Activated CD4-positive, alpha-beta memory T cell treated with anti-CD3 and anti-CD28 coated beads for 36 hours (primary cell): ENCODE measurements around the gene ACTL7B. TPM values are rescaled to one million over a fixed set of nuclear protein-coding genes. Genes with fewer than 3 reads are reported as not detected.

ENCODE experiments used
- CTCF ChIA-PET: fragments of 350-600 bp; sonication (Branson Sonifier 250); formaldehyde crosslinking; loops from one replicate; lab custom pipeline; 2021; ENCODE audit warnings: antibody characterized with exemption, inconsistent platforms; lab: Charles Lee
- POLR2A ChIA-PET: fragments of 350-600 bp; sonication (Branson Sonifier 250); formaldehyde crosslinking; loops from one replicate; lab custom pipeline; 2021; ENCODE audit warnings: antibody characterized with exemption; lab: Charles Lee
- DNase-seq: peaks from one replicate; pipeline ENCODE4 v3.0.0-alpha.2; 2020
- H3K27ac Mint-ChIP-seq: one replicate; pipeline ENCODE4 v1.8.0; 2021; ENCODE audit warnings: mixed read lengths
- H3K27me3 Mint-ChIP-seq: one replicate; pipeline ENCODE4 v1.8.0; 2021; ENCODE audit warnings: mixed read lengths
- H3K36me3 Mint-ChIP-seq: one replicate; pipeline ENCODE4 v1.8.0; 2021; ENCODE audit warnings: mixed read lengths
- H3K4me1 Mint-ChIP-seq: one replicate; pipeline ENCODE4 v1.8.0; 2021; ENCODE audit warnings: low read depth, mixed read lengths
- H3K4me3 Mint-ChIP-seq: one replicate; pipeline ENCODE4 v1.8.0; 2021; ENCODE audit warnings: mild to moderate bottlenecking, mixed read lengths
- H3K9me3 Mint-ChIP-seq: one replicate; pipeline ENCODE4 v1.8.0; 2021; ENCODE audit warnings: mixed read lengths
- intact Hi-C: fragments of 100-400 bp; cut with micrococcal nuclease; formaldehyde crosslinking; loops from one replicate; pipeline ENCODE4 v1.15.1; 2023
- total RNA-seq, 2 experiments: library from RNA; stranded (reverse); gene quantifications; one replicate each; pipeline ENCODE4 v1.2.3, GENCODE V29; 2021

The ACTL7B gene
- total RNA-seq, 2 experiments from 2014 or later: not detected

GRCh38 chr9:108885643-108886348 is 30.0 kb upstream of the ACTL7B start:
- Mint-ChIP-seq H3K4me3 (no peak overlapping the region), H3K27me3 (no peaks in the 10 kb centered on the region), H3K4me1 (peaks cover 17% of the 10 kb centered on the region), H3K36me3 (peaks cover 33% of the 10 kb centered on the region), H3K9me3 (no peaks in the 10 kb centered on the region), H3K27ac (peak overlapping the region; percentile 44)
- POLR2A ChIA-PET: no interaction called here
- CTCF ChIA-PET: interaction anchor here (0.6 to 1.1 kb wide), 3 partner anchors 12 to 1593 kb away, joined by 3 to 4 read pairs (median 3); no protein-coding TSS in a partner anchor
- DNase-seq: peak; percentile 73
- intact Hi-C loops: loop anchor here (1.0 to 5.0 kb wide), 5 partner anchors 49 to 527 kb away; partner anchors contain the start of genes ABITRAM, CTNNAL1 and ELP1

DNA sequence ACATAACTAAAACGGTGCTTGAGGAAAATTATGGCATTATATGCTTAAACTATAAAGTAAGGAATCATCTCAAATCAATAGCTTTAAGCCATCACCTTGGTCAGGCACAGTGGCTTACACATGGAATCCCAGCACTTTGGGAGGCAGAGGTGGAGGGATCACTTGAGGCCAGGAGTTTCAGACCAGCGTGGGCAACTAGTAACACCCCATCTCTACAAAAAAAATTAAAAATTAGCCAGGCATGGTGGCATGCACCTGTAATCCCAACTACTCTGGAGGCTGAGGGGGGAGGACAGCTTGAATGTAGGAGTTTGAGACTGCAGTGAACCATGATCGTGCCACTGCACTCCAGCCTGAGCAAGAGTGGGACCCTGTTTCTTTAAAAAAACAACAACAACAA is 28.9 kb upstream of the ACTL7B start:
- POLR2A ChIA-PET: no interaction called here
- no peaks in the 10 kb centered on the region for H3K9me3 Mint-ChIP-seq
- intact Hi-C loops: loop anchor here (2.0 to 5.0 kb wide), 3 partner anchors 128 to 528 kb away; partner anchors contain the start of gene CTNNAL1
- no peaks in the 10 kb centered on the region for H3K27me3 Mint-ChIP-seq
- no peak overlapping the region for H3K27ac Mint-ChIP-seq
- no peak overlapping the region for H3K4me3 Mint-ChIP-seq
- H3K4me1 Mint-ChIP-seq: peaks cover 17% of the 10 kb centered on the region
- H3K36me3 Mint-ChIP-seq: peaks cover 32% of the 10 kb centered on the region
- CTCF ChIA-PET: no interaction called here
- DNase-seq: no peak

DNA sequence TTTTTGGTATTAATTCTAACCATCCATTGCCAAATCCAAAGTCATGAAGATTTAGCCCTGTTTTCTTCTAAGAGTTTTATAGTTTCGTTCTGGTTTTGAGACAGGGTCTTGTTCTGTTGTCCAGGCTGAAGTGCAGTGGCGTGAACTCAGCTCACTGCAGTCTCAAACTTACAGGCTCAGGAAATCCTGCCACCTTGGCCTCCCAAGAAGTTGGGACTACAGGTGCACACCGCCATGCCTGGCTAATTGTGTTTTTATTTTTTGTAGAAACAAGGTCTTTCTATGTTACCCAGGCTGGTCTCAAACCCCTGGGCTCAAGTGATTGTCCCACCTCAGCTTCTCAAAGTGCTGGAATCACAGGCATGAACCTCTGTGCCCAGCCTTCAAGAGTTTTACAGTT is 27.3 kb upstream of the ACTL7B start:
- intact Hi-C loops: no loop called here
- Mint-ChIP-seq H3K27me3 (no peaks in the 10 kb centered on the region), H3K4me3 (no peak overlapping the region), H3K27ac (no peak overlapping the region), H3K9me3 (no peaks in the 10 kb centered on the region), H3K36me3 (peaks cover 34% of the 10 kb centered on the region), H3K4me1 (peaks cover 17% of the 10 kb centered on the region)
- POLR2A ChIA-PET: no interaction called here
- CTCF ChIA-PET: interaction anchor here (0.7 kb wide), 2 partner anchors 225 to 303 kb away, joined by 3 to 4 read pairs; no protein-coding TSS in a partner anchor
- no peak for DNase-seq

DNA sequence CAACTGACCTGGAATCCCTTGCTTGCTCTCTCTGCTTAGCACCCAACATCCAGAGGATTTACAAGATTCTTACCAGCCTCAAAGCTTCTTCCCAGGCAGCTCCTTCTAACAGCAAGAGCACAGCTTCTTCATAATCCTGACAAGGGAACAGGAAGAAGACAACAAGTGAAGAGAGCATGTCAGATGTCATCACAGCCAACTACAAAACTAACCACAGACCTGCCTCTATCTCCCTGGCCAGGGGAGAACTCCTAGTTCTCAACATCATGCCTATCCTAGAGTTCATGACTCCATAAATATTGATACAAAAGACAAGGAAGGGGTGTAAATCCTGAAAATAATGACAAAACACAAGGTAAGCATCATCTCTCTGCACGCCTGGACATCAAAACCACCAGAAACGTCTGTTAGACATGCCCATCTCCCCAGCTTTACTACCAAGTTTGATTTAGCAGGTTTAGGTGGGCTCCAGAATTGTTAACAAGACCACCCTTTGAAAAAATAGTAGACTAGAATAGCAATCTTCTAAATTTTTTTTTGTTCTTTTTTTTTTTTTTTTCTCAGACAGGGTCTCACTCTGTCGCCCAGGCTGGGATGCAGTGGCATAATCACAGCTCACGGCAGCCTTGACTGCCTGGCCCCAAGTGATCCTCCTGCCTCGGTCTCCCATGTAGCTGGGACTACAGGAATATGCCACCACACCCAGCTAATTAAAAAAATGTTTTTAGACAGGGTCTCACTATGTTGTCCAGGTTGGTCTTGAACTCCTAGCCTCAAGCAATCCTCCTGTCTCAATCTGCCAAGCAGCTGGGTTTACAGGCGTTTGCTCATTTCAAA is 26.5 kb upstream of the ACTL7B start:
- Mint-ChIP-seq H3K9me3 (no peaks in the 10 kb centered on the region), H3K36me3 (peaks cover 37% of the 10 kb centered on the region), H3K4me1 (peaks cover 17% of the 10 kb centered on the region), H3K4me3 (no peak overlapping the region), H3K27me3 (no peaks in the 10 kb centered on the region), H3K27ac (no peak overlapping the region)
- POLR2A ChIA-PET: no interaction called here
- no peak for DNase-seq
- intact Hi-C loops: no loop called here
- CTCF ChIA-PET: no interaction called here

DNA sequence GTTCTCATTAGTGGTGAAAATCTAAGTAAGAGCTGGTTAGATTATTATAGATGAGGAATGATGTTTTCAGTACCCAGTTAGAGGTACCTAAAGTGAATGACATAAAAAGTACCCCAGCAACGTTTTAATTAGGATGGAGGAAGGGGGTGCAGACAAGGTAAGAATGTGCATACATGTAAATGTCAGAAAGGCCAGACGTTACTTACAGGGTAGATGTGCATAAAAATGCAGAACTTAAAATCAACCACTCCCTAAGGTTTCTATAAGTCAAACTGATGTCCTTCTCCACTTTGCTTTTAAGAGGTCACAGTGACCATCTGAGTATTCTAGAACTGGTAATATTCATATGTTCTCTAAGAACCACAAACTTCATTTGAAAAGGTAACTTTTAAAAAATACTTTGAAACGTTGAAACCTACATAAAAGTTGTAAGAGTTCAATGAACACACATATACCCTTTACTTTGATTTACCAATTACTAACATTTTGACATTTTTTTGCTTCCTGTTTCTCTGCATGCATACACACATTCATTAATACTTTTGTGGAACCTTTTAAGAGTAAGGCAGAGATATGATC is 25.0 kb upstream of the ACTL7B start:
- Mint-ChIP-seq H3K27me3 (no peaks in the 10 kb centered on the region), H3K9me3 (no peaks in the 10 kb centered on the region), H3K4me3 (no peak overlapping the region), H3K4me1 (peaks cover 8% of the 10 kb centered on the region), H3K36me3 (peaks cover 42% of the 10 kb centered on the region), H3K27ac (no peak overlapping the region)
- DNase-seq: no peak
- ChIA-PET CTCF (no interaction called here), POLR2A (no interaction called here)
- intact Hi-C loops: no loop called here

GRCh38 chr9:108877524-108877923 is 21.7 kb upstream of the ACTL7B start:
- Mint-ChIP-seq H3K36me3 (peaks cover 64% of the 10 kb centered on the region), H3K4me3 (no peak overlapping the region), H3K27me3 (no peaks in the 10 kb centered on the region), H3K27ac (no peak overlapping the region), H3K4me1 (no peaks in the 10 kb centered on the region), H3K9me3 (no peaks in the 10 kb centered on the region)
- ChIA-PET CTCF (interaction anchor here (0.8 kb wide), 1 partner anchor 13 kb away, joined by 3 read pairs; no protein-coding TSS in a partner anchor), POLR2A (no interaction called here)
- DNase-seq: no peak
- intact Hi-C loops: no loop called here

GRCh38 chr9:108876425-108876824 is 20.6 kb upstream of the ACTL7B start:
- H3K27ac Mint-ChIP-seq: no peak overlapping the region
- H3K4me3 Mint-ChIP-seq: no peak overlapping the region
- H3K27me3 Mint-ChIP-seq: no peaks in the 10 kb centered on the region
- CTCF ChIA-PET: interaction anchor here (0.8 kb wide), 1 partner anchor 14 kb away, joined by 3 read pairs; no protein-coding TSS in a partner anchor
- POLR2A ChIA-PET: no interaction called here
- intact Hi-C loops: no loop called here
- peaks cover 69% of the 10 kb centered on the region for H3K36me3 Mint-ChIP-seq
- no peak for DNase-seq
- no peaks in the 10 kb centered on the region for H3K9me3 Mint-ChIP-seq
- H3K4me1 Mint-ChIP-seq: no peaks in the 10 kb centered on the region

DNA sequence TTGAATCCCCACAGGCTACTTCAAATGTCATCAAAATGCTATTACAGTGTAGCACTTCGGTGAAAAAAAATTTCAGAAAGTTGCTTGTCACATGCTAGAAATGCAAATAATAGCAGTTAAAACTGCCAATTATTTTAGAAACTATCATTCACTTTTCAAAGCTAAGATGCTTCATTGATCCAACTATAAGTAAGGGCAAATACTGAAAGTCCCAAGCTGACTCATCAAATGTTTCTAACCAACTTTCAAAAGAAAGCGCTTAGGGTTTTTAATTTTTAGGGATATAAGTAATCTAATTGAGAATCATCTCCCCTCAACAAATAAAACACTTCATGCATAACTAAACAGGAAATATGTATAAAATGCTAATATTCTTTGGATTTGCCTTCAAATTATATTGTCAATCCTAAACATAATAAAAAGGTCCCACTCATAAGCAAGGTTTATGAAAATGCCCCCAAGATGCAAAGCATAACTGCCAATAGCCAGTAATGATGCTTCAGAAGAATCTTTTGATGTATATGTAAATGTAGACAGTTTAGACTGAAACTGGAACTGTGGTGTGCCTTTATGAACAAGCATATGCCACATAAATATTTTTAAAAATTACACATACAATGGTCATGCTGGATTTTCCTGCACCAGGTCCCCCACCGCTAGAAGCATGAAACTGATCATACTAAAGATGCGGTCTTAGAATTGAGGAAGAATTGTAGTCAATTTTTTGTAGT is 18.4 kb upstream of the ACTL7B start:
- Mint-ChIP-seq H3K36me3 (peaks cover 70% of the 10 kb centered on the region), H3K9me3 (no peaks in the 10 kb centered on the region), H3K4me1 (no peaks in the 10 kb centered on the region), H3K4me3 (no peak overlapping the region), H3K27ac (no peak overlapping the region), H3K27me3 (no peaks in the 10 kb centered on the region)
- ChIA-PET POLR2A (no interaction called here), CTCF (interaction anchor here (1.1 kb wide), 1 partner anchor 12 kb away, joined by 3 read pairs; no protein-coding TSS in a partner anchor)
- DNase-seq: no peak
- intact Hi-C loops: no loop called here

DNA sequence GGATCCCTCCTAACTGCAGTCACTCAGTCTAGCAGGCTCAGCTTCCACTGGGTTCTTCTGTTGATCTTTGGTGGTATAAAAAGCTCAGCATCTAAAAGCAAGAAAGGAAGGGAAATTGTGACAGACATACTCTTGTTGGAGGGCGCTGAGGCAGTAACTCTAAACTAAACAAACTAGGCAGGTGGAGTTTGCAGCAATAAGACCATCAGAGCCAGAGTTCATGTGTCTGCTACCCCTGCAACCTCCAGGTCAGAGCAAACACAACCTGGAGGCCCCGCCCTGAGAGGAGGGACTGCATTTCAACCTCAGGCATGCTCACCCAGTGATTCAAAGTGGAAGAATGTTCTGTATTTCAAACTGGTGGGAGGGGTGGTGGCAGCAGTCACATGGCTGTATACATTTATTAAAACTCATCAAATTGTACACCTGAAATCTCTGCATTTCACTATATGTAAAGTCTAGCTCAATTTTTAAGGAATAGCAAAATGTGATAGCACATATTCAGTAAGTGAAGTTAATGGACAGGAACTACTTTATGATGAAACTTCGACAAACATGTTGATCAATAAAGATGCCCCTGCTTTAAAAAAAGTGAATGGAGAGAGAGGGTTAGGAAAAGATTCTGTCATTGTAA is 13.4 kb upstream of the ACTL7B start:
- Mint-ChIP-seq H3K9me3 (no peaks in the 10 kb centered on the region), H3K27me3 (no peaks in the 10 kb centered on the region), H3K27ac (no peak overlapping the region), H3K4me1 (no peaks in the 10 kb centered on the region), H3K4me3 (no peak overlapping the region), H3K36me3 (peaks cover 46% of the 10 kb centered on the region)
- ChIA-PET CTCF (interaction anchor here (0.9 kb wide), 1 partner anchor 17 kb away, joined by 3 read pairs; no protein-coding TSS in a partner anchor), POLR2A (no interaction called here)
- DNase-seq: no peak
- intact Hi-C loops: loop anchor here (10.0 kb wide), 1 partner anchor 456 kb away; the partner anchor contains the start of gene EPB41L4B

- Mint-ChIP-seq H3K27ac (no peak overlapping the region), H3K4me1 (no peaks in the 10 kb centered on the region), H3K9me3 (no peaks in the 10 kb centered on the region), H3K4me3 (no peak overlapping the region), H3K36me3 (peaks cover 36% of the 10 kb centered on the region), H3K27me3 (no peaks in the 10 kb centered on the region)
- no peak for DNase-seq
- intact Hi-C loops: loop anchor here (10.0 kb wide), 1 partner anchor 457 kb away; the partner anchor contains the start of gene EPB41L4B
- CTCF ChIA-PET: interaction anchor here (0.9 kb wide), 1 partner anchor 19 kb away, joined by 3 read pairs; no protein-coding TSS in a partner anchor
- POLR2A ChIA-PET: no interaction called here
Observed at GRCh38 chr9:108867829-108868228, 12.0 kb upstream of the ACTL7B start.

GRCh38 chr9:108867116-108867515 is 11.3 kb upstream of the ACTL7B start:
- ChIA-PET CTCF (interaction anchor here (0.7 kb wide), 1 partner anchor 154 kb away, joined by 3 read pairs; no protein-coding TSS in a partner anchor), POLR2A (no interaction called here)
- intact Hi-C loops: loop anchor here (10.0 kb wide), 1 partner anchor 458 kb away; the partner anchor contains the start of gene EPB41L4B
- Mint-ChIP-seq H3K4me1 (no peaks in the 10 kb centered on the region), H3K27ac (no peak overlapping the region), H3K27me3 (no peaks in the 10 kb centered on the region), H3K36me3 (peaks cover 32% of the 10 kb centered on the region), H3K9me3 (no peaks in the 10 kb centered on the region), H3K4me3 (no peak overlapping the region)
- no peak for DNase-seq
